RWPE2 (cell line): Measurements from ENCODE around the gene CAMK2G.
"Not testable (repeated sequence)": the region's sequence is repeated elsewhere in the genome, so short reads cannot be mapped to it uniquely, and the experiment has no call there.

ENCODE experiments used
- ATAC-seq: fragments of 200-7000 bp; cut with Tn5 transposase; 3 replicates; pipeline ENCODE4 v1.9.1; 2021; ENCODE audit warnings: low read depth
- DNase-seq: peaks from one replicate; pipeline ENCODE4 v3.0.0-alpha.2; 2020; ENCODE audit warnings: low spot score
- H3K27ac ChIP-seq: fragments of 450-650 bp; 2 replicates; pipeline ENCODE4 v1.5.1; 2017; ENCODE audit warnings: mild to moderate bottlenecking; ENCODE audit not compliant: poor library complexity, severe bottlenecking
- H3K27me3 ChIP-seq: fragments of 250-450 bp; sonication (Bioruptor Pico); 2 replicates; pipeline ENCODE4 v1.5.1; 2021; ENCODE audit warnings: mild to moderate bottlenecking, moderate library complexity; ENCODE audit not compliant: insufficient read depth, poor library complexity, severe bottlenecking
- H3K36me3 ChIP-seq: fragments of 250-450 bp; sonication (Bioruptor Pico); 2 replicates; pipeline ENCODE4 v1.5.1; 2020; ENCODE audit warnings: low read depth, mild to moderate bottlenecking, moderate library complexity
- H3K4me1 ChIP-seq: fragments of 250-450 bp; sonication (Bioruptor Pico); 2 replicates; pipeline ENCODE4 v1.5.1; 2021; ENCODE audit warnings: mild to moderate bottlenecking, moderate library complexity; ENCODE audit not compliant: insufficient read depth, poor library complexity, severe bottlenecking
- H3K4me3 ChIP-seq: fragments of 250-450 bp; sonication (Bioruptor Pico); 2 replicates; pipeline ENCODE4 v1.5.1; 2021; ENCODE audit warnings: mild to moderate bottlenecking, moderate library complexity; ENCODE audit not compliant: severe bottlenecking
- H3K9me3 ChIP-seq: fragments of 250-450 bp; sonication (Bioruptor Pico); 2 replicates; pipeline ENCODE4 v1.5.1; 2021; ENCODE audit warnings: mild to moderate bottlenecking, moderate library complexity; ENCODE audit not compliant: severe bottlenecking
- TF ChIP-seq, protein P1 (sequence below): fragments of 450-650 bp; IDR thresholded peaks from one replicate; pipeline ENCODE4 v1.5.1; 2017; ENCODE audit warnings: mild to moderate bottlenecking, moderate library complexity; ENCODE audit not compliant: poor library complexity, severe bottlenecking

The CAMK2G gene

GRCh38 chr10:73897693-73898092, 23.3 kb upstream of the CAMK2G start:
- TF ChIP-seq, protein P1, sequence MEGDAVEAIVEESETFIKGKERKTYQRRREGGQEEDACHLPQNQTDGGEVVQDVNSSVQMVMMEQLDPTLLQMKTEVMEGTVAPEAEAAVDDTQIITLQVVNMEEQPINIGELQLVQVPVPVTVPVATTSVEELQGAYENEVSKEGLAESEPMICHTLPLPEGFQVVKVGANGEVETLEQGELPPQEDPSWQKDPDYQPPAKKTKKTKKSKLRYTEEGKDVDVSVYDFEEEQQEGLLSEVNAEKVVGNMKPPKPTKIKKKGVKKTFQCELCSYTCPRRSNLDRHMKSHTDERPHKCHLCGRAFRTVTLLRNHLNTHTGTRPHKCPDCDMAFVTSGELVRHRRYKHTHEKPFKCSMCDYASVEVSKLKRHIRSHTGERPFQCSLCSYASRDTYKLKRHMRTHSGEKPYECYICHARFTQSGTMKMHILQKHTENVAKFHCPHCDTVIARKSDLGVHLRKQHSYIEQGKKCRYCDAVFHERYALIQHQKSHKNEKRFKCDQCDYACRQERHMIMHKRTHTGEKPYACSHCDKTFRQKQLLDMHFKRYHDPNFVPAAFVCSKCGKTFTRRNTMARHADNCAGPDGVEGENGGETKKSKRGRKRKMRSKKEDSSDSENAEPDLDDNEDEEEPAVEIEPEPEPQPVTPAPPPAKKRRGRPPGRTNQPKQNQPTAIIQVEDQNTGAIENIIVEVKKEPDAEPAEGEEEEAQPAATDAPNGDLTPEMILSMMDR, result no peak
- H3K27me3 ChIP-seq, result no peaks in the 10 kb centered on the region
- H3K4me1 ChIP-seq, result peaks cover 45% of the 10 kb centered on the region

GRCh38 chr10:73895381-73895780, 21.0 kb upstream of the CAMK2G start:
- not testable (repeated sequence) for DNase-seq, H3K27me3 ChIP-seq, ATAC-seq, H3K9me3 ChIP-seq, H3K4me3 ChIP-seq, H3K36me3 ChIP-seq
- Histone ChIP-seq H3K4me1 (peaks cover 47% of the 10 kb centered on the region), H3K27ac (peak overlapping the region; percentile 99)

More at GRCh38 chr10:73897693-73898092, 23.3 kb upstream of the CAMK2G start:
- no peak overlapping the region for H3K4me3 ChIP-seq
- no peaks in the 10 kb centered on the region for H3K36me3 ChIP-seq
- peak overlapping the region; percentile 99 for H3K27ac ChIP-seq
- H3K9me3 ChIP-seq, result no peaks in the 10 kb centered on the region
- DNase-seq (no peak), ATAC-seq (no peak)

DNA sequence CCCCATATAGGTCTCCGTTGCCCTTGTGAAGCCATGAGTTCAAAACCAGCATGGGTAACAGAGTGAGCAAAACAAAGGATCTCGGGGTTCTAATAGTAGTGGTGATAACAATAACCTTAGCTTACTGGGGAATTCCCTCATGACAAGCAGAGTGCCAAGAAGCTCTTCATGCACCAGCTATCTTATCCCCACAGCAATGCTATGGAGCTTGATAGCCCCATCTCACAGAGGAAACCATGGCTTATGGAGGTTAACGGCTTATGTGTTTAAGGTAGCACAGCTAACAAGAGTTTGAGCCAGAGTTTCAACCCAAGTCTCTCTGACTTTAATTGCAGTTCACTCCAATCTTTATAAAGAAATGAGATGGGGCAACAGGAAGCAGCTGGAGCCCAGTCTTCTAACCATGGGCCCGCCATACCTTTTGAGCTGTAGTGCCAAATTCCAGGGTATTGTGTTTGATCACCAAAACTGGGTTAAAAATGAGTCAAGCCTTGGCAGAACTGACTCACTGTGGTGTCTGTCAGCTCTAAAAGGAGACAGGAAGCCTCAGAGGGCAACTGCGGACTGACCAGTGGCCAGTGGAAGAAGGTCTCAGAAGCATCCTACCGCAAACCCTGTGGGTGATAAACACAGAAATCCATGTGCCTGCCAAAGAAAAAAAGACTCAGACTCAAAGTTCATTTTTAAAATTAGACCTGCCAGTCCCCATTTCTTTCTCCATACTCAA, 20.1 kb upstream of the CAMK2G start:
- ATAC-seq, result peak; percentile 68

GRCh38 chr10:73893426-73893825, 19.1 kb upstream of the CAMK2G start:
- TF ChIP-seq, protein P1, result no peak
- no peaks in the 10 kb centered on the region for H3K27me3 ChIP-seq
- H3K4me1 ChIP-seq, result peaks cover 39% of the 10 kb centered on the region
- peak overlapping the region; percentile 99 for H3K27ac ChIP-seq
- H3K9me3 ChIP-seq, result no peaks in the 10 kb centered on the region
- no peak for ATAC-seq
- no peaks in the 10 kb centered on the region for H3K36me3 ChIP-seq
- no peak for DNase-seq
- no peak overlapping the region for H3K4me3 ChIP-seq

More for the DNA sequence above, 20.1 kb upstream of the CAMK2G start:
- Histone ChIP-seq H3K27me3 (no peaks in the 10 kb centered on the region), H3K4me3 (no peak overlapping the region), H3K4me1 (peaks cover 40% of the 10 kb centered on the region), H3K9me3 (no peaks in the 10 kb centered on the region), H3K27ac (peak overlapping the region; percentile 99), H3K36me3 (no peaks in the 10 kb centered on the region)
- TF ChIP-seq, protein P1, result no peak
- no peak for DNase-seq

GRCh38 chr10:73892310-73893030, 18.1 kb upstream of the CAMK2G start:
- Histone ChIP-seq H3K27ac (peak overlapping the region; percentile 99), H3K4me3 (no peak overlapping the region), H3K9me3 (no peaks in the 10 kb centered on the region), H3K27me3 (no peaks in the 10 kb centered on the region), H3K4me1 (peaks cover 48% of the 10 kb centered on the region), H3K36me3 (no peaks in the 10 kb centered on the region)
- TF ChIP-seq, protein P1, result no peak
- ATAC-seq (no peak), DNase-seq (no peak)
